Memory B cell (primary cell): ENCODE results near the gene SPATA31A3.
"Not testable (repeated sequence)": the region's sequence is repeated elsewhere in the genome, so short reads cannot be mapped to it uniquely, and the experiment has no call there.

Experiments used
- ATAC-seq: fragments of 150-1000 bp; cut with Tn5 transposase; 2 replicates; pipeline ENCODE4 v1.10.0; 2021; ENCODE audit warnings: low read depth, mild to moderate bottlenecking, moderate library complexity
- DNase-seq, 2 donors: peaks; one replicate each; pipeline ENCODE4 v3.0.0; 2022; ENCODE audit warnings: low spot score in 2 of 2
- H3K27ac Mint-ChIP-seq: one replicate; pipeline ENCODE4 v1.8.0; 2022; ENCODE audit warnings: mild to moderate bottlenecking, moderate library complexity, mixed read lengths
- H3K27me3 Mint-ChIP-seq: one replicate; pipeline ENCODE4 v1.8.0; 2022; ENCODE audit warnings: mixed read lengths
- H3K36me3 Mint-ChIP-seq: one replicate; pipeline ENCODE4 v1.8.0; 2022; ENCODE audit warnings: mild to moderate bottlenecking, mixed read lengths
- H3K4me1 Mint-ChIP-seq: one replicate; pipeline ENCODE4 v1.8.0; 2022; ENCODE audit warnings: mixed read lengths
- H3K4me3 Mint-ChIP-seq: one replicate; pipeline ENCODE4 v1.8.0; 2022; ENCODE audit warnings: mild to moderate bottlenecking, moderate library complexity, mixed read lengths
- H3K9me3 Mint-ChIP-seq: one replicate; pipeline ENCODE4 v1.8.0; 2022; ENCODE audit warnings: mixed read lengths

SPATA31A3 gene

DNA sequence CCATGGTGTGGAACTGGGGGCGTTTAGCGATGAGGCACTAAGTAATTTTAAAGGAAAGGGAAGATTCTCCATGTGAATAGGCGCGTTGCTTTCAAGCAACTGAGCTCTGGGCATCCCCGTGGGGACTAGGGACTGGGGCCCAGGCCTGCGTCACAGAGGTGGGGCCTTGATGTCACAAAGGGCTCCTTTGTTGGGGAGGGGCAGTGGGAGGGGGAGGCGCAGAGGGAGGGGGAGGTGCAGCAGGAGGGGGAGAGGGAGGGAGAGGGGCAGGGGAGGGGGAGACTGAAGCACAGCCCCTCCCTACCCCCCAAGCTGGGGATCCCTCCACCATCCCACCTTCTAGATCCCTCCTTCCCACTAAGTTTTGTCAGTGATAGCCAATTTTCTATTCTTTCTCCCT lies at the start of gene SPATA31A3:
Gene SPATA31A3, minus strand, starts transcription at position 101 of the 400 bp plus-strand sequence. Its CDS starts 29 bp downstream, at position 72.
- not testable (repeated sequence) for ATAC-seq, DNase-seq, H3K9me3 Mint-ChIP-seq, H3K4me3 Mint-ChIP-seq, H3K4me1 Mint-ChIP-seq, H3K27ac Mint-ChIP-seq, H3K27me3 Mint-ChIP-seq, H3K36me3 Mint-ChIP-seq

DNA sequence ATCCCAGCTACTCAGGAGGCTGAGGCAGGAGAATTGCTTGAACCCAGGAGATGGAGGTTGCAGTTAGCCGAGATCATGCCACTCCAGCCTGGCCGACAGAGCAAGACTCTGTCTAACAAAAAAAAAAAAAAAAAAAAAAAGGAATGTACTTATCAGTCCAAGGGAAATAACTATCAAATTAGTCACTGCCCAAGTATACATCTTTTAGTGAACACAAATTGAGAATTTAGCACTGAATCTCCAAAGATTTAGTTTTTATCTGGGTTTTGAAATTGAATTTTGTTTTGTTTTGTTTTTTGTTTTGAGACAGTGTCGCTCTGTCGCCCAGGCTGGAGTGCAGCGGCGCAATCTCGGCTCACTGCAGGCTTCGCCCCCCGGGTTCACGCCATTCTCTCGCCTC lies 39.8 kb downstream of the SPATA31A3 start:
- DNase-seq, ATAC-seq, H3K4me1 Mint-ChIP-seq, H3K27me3 Mint-ChIP-seq, H3K4me3 Mint-ChIP-seq, H3K27ac Mint-ChIP-seq, H3K36me3 Mint-ChIP-seq, H3K9me3 Mint-ChIP-seq: not testable (repeated sequence)

DNA sequence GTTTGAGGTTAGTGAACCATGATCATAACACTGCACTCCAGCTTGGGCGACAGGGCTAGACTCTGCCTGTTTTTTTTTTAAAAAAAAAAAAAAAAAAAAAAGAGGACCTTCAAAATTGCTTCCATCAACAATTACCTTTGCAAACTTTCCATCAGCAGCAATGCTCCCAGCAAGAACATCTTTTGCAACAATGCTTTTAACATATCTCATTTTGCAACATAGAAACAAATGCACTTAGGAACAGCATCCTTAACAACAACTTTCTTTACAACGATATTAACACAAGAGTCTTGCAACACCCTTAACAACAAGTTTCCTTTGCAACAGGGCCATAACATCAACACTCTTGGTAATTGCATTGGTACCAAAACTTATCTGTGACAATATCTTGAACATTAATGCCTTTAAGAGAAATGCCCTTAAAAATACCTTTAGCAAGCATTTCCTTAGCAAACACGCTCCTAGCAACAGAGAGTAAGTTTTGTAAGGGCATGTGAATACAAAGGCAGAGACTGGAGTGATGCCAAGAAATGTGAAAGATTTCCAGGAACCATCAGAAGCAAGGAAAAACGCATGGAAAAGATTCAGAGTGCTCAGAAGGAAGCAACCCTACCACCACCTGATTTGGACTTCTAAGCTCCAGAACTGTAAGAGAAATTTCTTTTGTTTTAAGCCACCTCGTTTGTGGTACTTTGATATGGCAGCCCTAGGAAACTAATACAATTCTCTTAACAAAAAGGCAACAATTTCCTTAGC lies 49.8 kb downstream of the SPATA31A3 start:
- not testable (repeated sequence) for H3K27me3 Mint-ChIP-seq, H3K4me3 Mint-ChIP-seq, ATAC-seq, H3K27ac Mint-ChIP-seq, H3K4me1 Mint-ChIP-seq, H3K9me3 Mint-ChIP-seq, DNase-seq, H3K36me3 Mint-ChIP-seq

DNA sequence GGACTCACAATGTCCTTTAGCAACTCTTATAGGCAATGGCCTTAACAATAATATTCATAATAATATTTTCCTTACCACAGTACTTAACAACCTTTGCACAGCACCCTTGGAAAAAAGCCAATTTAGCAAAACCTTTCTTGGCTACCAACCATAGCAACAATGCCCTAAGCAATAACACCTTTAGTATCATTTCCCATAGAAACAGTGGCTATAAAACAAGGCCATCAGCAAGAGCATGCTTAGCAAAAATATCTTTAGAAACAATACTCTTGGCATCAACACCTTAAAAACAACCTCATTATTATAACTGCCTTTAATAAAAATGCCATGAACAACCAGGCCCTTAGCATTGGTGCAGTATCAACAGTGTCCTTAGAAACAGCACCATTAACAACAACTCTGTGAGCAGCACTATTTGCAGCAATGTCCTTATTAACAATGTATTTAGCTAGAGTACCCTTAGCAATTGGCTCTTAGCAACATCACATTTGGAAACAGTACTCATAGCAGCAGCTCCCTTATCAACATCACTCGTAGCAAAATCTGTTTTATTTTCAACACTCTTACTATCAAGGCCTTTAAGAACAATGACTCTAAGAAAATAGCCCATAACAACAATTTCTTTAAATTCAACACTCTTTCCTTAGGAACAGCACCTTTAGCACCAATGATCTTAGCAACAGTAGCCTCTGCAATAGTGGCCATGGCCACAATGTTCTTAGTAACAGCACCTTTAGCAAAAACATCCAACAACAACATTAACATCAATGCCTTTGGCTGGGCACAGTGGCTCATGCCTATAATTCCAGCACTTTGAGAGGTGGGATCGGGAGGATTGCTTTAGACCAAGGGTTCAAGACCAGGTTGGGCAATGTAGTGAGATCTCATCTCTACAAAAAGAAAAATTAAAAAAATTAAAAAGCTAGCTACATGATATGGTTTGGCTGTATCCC lies 52.2 kb downstream of the SPATA31A3 start:
- not testable (repeated sequence) for H3K27ac Mint-ChIP-seq, H3K36me3 Mint-ChIP-seq, DNase-seq, H3K9me3 Mint-ChIP-seq, H3K4me1 Mint-ChIP-seq, H3K4me3 Mint-ChIP-seq, H3K27me3 Mint-ChIP-seq
- peak; percentile 28 for ATAC-seq

DNA sequence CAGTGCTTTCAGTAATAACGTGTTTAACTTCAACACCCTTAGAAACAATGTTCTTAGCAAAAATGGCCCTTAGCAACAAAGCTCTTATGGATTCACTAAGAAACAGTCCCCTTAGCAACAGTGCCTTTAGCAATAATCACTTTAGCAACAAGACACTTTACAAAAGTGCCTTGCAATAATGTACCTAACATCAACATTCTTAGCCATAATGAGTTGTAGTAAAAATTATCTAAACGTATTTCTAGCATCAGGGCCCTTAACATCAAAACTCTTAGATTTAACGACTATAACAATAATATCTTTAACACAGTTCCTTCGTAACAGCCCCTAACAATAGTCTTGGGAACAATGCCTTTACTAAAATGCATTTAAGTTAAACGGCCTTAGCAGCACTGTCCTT lies 54.0 kb downstream of the SPATA31A3 start:
- not testable (repeated sequence) for H3K27ac Mint-ChIP-seq

DNA sequence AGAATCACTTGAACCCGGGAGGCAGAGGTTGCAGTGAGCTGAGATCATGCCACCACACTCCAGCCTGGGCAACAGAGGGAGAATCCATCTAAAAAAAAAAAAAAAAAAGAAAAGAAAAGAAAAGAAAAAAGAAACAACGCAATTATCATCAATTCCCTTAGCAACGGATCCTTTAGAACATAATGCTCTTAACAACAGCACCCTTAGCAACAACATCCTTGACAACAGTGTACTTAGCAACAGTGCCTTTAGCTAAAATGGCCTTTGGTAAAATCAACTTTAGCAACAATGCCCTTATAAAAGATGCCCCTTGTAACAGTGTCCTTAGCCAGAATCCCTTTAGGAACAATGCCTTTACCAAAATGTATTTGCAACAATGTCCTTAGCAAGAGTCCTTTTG lies 54.7 kb downstream of the SPATA31A3 start:
- H3K9me3 Mint-ChIP-seq, DNase-seq, H3K27me3 Mint-ChIP-seq, H3K36me3 Mint-ChIP-seq, ATAC-seq, H3K4me1 Mint-ChIP-seq, H3K27ac Mint-ChIP-seq, H3K4me3 Mint-ChIP-seq: not testable (repeated sequence)

More for the DNA sequence above, 54.0 kb downstream of the SPATA31A3 start:
- ATAC-seq, H3K4me3 Mint-ChIP-seq, DNase-seq, H3K27me3 Mint-ChIP-seq, H3K9me3 Mint-ChIP-seq, H3K36me3 Mint-ChIP-seq, H3K4me1 Mint-ChIP-seq: not testable (repeated sequence)
